Breast epithelium (tissue), 3 donors: Measurements from ENCODE around the gene IGF2BP2.

Source experiments
- POLR2A ChIP-seq: fragments of 450-650 bp; IDR thresholded peaks from one replicate; pipeline ENCODE4 v1.6.1; 2016; ENCODE audit warnings: antibody characterized with exemption, mild to moderate bottlenecking, moderate library complexity
- TF ChIP-seq, protein P1 (sequence below), 3 donors: fragments of 450-650 bp; IDR thresholded peaks; one replicate each; pipeline ENCODE4 v1.5.1; 2016 to 2017; ENCODE audit warnings: antibody characterized with exemption in 3 of 3, mild to moderate bottlenecking in 3 of 3, moderate library complexity in 3 of 3

DNA sequence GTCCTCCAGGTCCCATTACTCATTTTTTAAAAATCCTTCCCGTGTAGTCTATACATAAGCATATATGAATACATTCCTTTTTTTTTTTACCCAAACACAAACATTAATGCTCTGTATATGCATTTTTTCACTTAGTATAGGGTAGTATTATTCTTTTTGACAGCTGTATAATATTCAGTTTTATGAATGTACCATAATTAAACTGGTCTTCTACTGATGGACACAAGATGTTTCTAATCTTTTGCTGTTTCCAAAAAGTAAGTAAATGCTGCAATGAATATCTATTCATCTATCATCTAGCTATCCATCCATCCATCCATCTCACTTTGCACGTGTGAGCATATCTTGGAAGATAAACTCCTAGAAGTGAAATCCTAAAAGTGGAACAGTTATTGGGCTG is 110.8 kb downstream of the IGF2BP2 start:
- TF ChIP-seq, protein P1, sequence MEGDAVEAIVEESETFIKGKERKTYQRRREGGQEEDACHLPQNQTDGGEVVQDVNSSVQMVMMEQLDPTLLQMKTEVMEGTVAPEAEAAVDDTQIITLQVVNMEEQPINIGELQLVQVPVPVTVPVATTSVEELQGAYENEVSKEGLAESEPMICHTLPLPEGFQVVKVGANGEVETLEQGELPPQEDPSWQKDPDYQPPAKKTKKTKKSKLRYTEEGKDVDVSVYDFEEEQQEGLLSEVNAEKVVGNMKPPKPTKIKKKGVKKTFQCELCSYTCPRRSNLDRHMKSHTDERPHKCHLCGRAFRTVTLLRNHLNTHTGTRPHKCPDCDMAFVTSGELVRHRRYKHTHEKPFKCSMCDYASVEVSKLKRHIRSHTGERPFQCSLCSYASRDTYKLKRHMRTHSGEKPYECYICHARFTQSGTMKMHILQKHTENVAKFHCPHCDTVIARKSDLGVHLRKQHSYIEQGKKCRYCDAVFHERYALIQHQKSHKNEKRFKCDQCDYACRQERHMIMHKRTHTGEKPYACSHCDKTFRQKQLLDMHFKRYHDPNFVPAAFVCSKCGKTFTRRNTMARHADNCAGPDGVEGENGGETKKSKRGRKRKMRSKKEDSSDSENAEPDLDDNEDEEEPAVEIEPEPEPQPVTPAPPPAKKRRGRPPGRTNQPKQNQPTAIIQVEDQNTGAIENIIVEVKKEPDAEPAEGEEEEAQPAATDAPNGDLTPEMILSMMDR (IDR thresholded peaks at IDR 0.05): no peak
- TF ChIP-seq POLR2A: no peak
